ENCODE measurements around the gene SYNPO2. TPM values are rescaled to one million over a fixed set of nuclear protein-coding genes. Genes with fewer than 3 reads are reported as not detected.

SYNPO2 gene
- total and polyA plus RNA-seq, 2 of the 13 experiments (the other 11 are each of a cell fraction or from before 2014, with no cell fraction given), result not detected

DNA sequence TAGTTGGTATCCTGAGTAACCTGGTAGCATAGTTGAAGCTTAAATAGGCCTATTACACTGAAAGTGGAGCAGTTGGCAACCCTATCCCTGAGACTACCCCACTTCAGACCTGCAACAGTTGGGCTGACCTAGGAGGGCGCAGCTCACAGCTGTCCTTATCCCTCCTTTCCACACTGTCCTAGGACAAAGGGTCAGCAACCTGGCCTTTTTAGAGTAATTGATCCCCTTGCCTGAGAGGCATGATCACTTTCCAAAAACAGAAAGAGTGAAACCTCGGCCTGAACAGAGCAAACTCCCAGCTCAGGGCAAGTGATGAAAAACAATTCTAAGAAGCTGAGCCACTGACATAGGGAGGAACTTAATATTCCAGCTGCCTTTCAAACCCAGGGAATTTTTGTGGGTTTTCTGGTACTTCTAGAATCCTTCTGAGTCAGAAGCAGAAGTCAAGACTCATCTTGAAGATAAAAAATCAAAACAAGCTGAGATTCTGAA is 152.1 kb downstream of the SYNPO2 start:
- no TSS peak for BruUV-seq (replicated peaks)
- WGBS (ENCODE audit: low lambda C conversion rate), result 42% methylated on average over 2 of the region's 2 CpGs
- Histone ChIP-seq H3K4me3 (replicated peaks in 1 of 3; ENCODE audit: insufficient read depth in 1 of 3, low read depth in 2 of 3, low read length in 3 of 3) (no peak overlapping the region), H3K4me1 (ENCODE audit: insufficient read depth, low read length) (no peaks in the 10 kb centered on the region), H3K36me3 (replicated peaks in 1 of 2; ENCODE audit: control insufficient read depth in 1 of 2, insufficient read depth in 2 of 2, low read length in 2 of 2) (no peaks in the 10 kb centered on the region), H4K20me1 (ENCODE audit: insufficient read depth, low read length) (no peaks in the 10 kb centered on the region), H3K4me2 (ENCODE audit: low read depth, low read length) (no peak overlapping the region), H3K27ac (ENCODE audit: extremely low read length, insufficient read depth, low read length) (no peak overlapping the region), H3K9me3 (ENCODE audit: low read length) (no peaks in the 10 kb centered on the region), H3K9ac (ENCODE audit: insufficient read depth, low read depth, low read length) (no peak overlapping the region), H3K79me2 (ENCODE audit: insufficient read depth, low read length) (no peaks in the 10 kb centered on the region), H2AFZ (ENCODE audit: low read length) (no peak overlapping the region), H3K27me3 (ENCODE audit: control insufficient read depth in 1 of 2, insufficient read depth in 2 of 2, low read length in 2 of 2) (no peaks in the 10 kb centered on the region)
- DNase-seq (ENCODE audit: low spot score) (no peak), ATAC-seq (peak; percentile 53; the same call in 1 of the 3 replicates), FAIRE-seq (no peak)
- in situ Hi-C loops (cut with HindIII; ENCODE audit: extremely low pct_ligation_motif_present, low pct_unique_long_range_greater_than_20kb), result loop anchor here (5.0 to 10.0 kb wide), 2 partner anchors 174 to 247 kb away; partner anchors contain the start of gene USP53
- intact Hi-C loops (cut with micrococcal nuclease; ENCODE audit: unreplicated experiment), result loop anchor here (10.0 kb wide), 1 partner anchor 104 kb away; no protein-coding TSS in a partner anchor
- CTCF ChIA-PET (ENCODE audit: low intra/inter-chr PET ratio, low total read pairs), result interaction anchor here (3.0 kb wide), 1 partner anchor 245 kb away, joined by 15 read pairs; no protein-coding TSS in a partner anchor
- no peak for TF ChIP-seq ZNF816 (CRISPR knock-in tag; IDR thresholded peaks at IDR 0.05; ENCODE audit: borderline replicate concordance)
- TF ChIP-seq, protein P1, sequence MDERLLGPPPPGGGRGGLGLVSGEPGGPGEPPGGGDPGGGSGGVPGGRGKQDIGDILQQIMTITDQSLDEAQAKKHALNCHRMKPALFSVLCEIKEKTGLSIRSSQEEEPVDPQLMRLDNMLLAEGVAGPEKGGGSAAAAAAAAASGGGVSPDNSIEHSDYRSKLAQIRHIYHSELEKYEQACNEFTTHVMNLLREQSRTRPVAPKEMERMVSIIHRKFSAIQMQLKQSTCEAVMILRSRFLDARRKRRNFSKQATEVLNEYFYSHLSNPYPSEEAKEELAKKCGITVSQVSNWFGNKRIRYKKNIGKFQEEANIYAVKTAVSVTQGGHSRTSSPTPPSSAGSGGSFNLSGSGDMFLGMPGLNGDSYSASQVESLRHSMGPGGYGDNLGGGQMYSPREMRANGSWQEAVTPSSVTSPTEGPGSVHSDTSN (CRISPR knock-in tag; IDR thresholded peaks at IDR 0.05), result no peak
- TF ChIP-seq PCBP1 (IDR thresholded peaks at IDR 0.05; ENCODE audit: borderline replicate concordance, low read depth, low read length), result no peak
- TF ChIP-seq, protein P2, sequence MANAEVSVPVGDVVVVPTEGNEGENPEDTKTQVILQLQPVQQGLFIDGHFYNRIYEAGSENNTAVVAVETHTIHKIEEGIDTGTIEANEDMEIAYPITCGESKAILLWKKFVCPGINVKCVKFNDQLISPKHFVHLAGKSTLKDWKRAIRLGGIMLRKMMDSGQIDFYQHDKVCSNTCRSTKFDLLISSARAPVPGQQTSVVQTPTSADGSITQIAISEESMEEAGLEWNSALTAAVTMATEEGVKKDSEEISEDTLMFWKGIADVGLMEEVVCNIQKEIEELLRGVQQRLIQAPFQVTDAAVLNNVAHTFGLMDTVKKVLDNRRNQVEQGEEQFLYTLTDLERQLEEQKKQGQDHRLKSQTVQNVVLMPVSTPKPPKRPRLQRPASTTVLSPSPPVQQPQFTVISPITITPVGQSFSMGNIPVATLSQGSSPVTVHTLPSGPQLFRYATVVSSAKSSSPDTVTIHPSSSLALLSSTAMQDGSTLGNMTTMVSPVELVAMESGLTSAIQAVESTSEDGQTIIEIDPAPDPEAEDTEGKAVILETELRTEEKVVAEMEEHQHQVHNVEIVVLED (CRISPR knock-in tag; IDR thresholded peaks at IDR 0.05; ENCODE audit: borderline replicate concordance), result no peak
- TF ChIP-seq, protein P3, sequence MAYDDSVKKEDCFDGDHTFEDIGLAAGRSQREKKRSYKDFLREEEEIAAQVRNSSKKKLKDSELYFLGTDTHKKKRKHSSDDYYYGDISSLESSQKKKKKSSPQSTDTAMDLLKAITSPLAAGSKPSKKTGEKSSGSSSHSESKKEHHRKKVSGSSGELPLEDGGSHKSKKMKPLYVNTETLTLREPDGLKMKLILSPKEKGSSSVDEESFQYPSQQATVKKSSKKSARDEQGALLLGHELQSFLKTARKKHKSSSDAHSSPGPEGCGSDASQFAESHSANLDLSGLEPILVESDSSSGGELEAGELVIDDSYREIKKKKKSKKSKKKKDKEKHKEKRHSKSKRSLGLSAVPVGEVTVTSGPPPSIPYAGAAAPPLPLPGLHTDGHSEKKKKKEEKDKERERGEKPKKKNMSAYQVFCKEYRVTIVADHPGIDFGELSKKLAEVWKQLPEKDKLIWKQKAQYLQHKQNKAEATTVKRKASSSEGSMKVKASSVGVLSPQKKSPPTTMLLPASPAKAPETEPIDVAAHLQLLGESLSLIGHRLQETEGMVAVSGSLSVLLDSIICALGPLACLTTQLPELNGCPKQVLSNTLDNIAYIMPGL (CRISPR knock-in tag; IDR thresholded peaks at IDR 0.05; ENCODE audit: borderline replicate concordance in 1 of 2, low read depth in 1 of 2), result no peak
- no peak for TF ChIP-seq ZNF550 (CRISPR knock-in tag; IDR thresholded peaks at IDR 0.05; ENCODE audit: borderline replicate concordance)
- no peak for TF ChIP-seq ZNF766 (CRISPR knock-in tag; IDR thresholded peaks at IDR 0.05; ENCODE audit: borderline replicate concordance)
- TF ChIP-seq ZNF574 (CRISPR knock-in tag; IDR thresholded peaks at IDR 0.05), result no peak
- TF ChIP-seq SP2 (CRISPR knock-in tag; IDR thresholded peaks at IDR 0.05), result no peak
- no peak for TF ChIP-seq MYNN (CRISPR knock-in tag; IDR thresholded peaks at IDR 0.05; ENCODE audit: low read depth)
- TF ChIP-seq ZNF33B (CRISPR knock-in tag; IDR thresholded peaks at IDR 0.05), result no peak
- TF ChIP-seq PRPF4 (IDR thresholded peaks at IDR 0.05; ENCODE audit: low read depth, low read length, poor library complexity, severe bottlenecking), result no peak
- POLR2A ChIA-PET, result no interaction called here

Data from HepG2 (cell line).